Upper lobe of right lung (tissue), 1 donor: ENCODE measurements around the gene DMKN. TPM values are rescaled to one million over a fixed set of nuclear protein-coding genes. Genes with fewer than 3 reads are reported as not detected.

Source experiments
- ATAC-seq: fragments of 200-7000 bp; cut with Tn5 transposase; one replicate; pipeline ENCODE4 v1.9.1; 2020; ENCODE audit warnings: mild to moderate bottlenecking, moderate library complexity
- DNase-seq: peaks from one replicate; pipeline ENCODE4 v3.0.0-alpha.2; 2020
- H3K27ac ChIP-seq: fragments of 200-600 bp; one replicate; pipeline ENCODE4 v1.8.0; 2022
- H3K27me3 ChIP-seq: fragments of 200-600 bp; one replicate; pipeline ENCODE4 v1.8.0; 2022; ENCODE audit warnings: mild to moderate bottlenecking
- H3K36me3 ChIP-seq: fragments of 200-600 bp; one replicate; pipeline ENCODE4 v1.8.0; 2022
- H3K4me1 ChIP-seq: fragments of 200-600 bp; one replicate; pipeline ENCODE4 v1.8.0; 2022
- H3K4me3 ChIP-seq: fragments of 200-600 bp; one replicate; pipeline ENCODE4 v1.8.0; 2022; ENCODE audit warnings: mild to moderate bottlenecking
- H3K9me3 ChIP-seq: fragments of 200-600 bp; one replicate; pipeline ENCODE4 v1.8.0; 2022
- intact Hi-C: fragments of 100-400 bp; cut with DNase I; formaldehyde crosslinking; loops from one replicate; pipeline ENCODE4 v1.11.0; 2022
- total RNA-seq: library from RNA; stranded (reverse); fragmentation: NEBNext Ultra II Directional; extraction: Animal tissue kit (Norgen Biotek cat#: 25700); gene quantifications from one replicate; pipeline ENCODE4 v1.2.1, GENCODE V29; 2021
- TF ChIP-seq, protein P1 (sequence below): fragments of 200-600 bp; IDR thresholded peaks from one replicate; pipeline ENCODE4 v1.8.0; 2022; ENCODE audit warnings: antibody characterized with exemption
- donor health status: DM: no; HTN: yes; CAD: no; lungs with severe emphysema.

DMKN gene
- total RNA-seq, 1 donor from 2014 or later = 79.8 TPM

DNA sequence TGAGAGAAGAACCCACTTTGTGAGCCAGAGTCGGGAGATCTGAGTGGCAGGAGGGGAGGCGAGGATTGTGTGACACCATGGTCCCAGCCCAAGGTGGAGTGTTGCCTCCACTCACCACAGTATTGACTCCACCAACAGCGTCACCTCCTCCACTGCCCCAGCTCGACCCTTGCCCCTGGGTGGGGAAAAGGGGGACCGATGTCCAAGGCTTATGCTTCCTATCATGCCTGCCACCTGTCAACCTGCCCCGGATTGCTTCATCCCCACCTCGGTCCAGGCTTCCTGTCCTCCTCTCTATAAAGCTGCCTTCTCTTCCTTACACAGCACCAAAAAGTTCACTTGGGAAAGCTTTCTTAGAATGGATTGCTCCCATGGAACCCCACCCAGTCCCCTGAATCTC is 7.4 kb downstream of the DMKN start:
- H3K27me3 ChIP-seq = peaks cover 5% of the 10 kb centered on the region
- H3K4me3 ChIP-seq = no peak overlapping the region
- no peak for ATAC-seq
- H3K4me1 ChIP-seq = no peaks in the 10 kb centered on the region
- intact Hi-C loops = no loop called here
- no peaks in the 10 kb centered on the region for H3K36me3 ChIP-seq
- TF ChIP-seq, protein P1, sequence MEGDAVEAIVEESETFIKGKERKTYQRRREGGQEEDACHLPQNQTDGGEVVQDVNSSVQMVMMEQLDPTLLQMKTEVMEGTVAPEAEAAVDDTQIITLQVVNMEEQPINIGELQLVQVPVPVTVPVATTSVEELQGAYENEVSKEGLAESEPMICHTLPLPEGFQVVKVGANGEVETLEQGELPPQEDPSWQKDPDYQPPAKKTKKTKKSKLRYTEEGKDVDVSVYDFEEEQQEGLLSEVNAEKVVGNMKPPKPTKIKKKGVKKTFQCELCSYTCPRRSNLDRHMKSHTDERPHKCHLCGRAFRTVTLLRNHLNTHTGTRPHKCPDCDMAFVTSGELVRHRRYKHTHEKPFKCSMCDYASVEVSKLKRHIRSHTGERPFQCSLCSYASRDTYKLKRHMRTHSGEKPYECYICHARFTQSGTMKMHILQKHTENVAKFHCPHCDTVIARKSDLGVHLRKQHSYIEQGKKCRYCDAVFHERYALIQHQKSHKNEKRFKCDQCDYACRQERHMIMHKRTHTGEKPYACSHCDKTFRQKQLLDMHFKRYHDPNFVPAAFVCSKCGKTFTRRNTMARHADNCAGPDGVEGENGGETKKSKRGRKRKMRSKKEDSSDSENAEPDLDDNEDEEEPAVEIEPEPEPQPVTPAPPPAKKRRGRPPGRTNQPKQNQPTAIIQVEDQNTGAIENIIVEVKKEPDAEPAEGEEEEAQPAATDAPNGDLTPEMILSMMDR = no peak
- DNase-seq = no peak
- H3K9me3 ChIP-seq = no peaks in the 10 kb centered on the region
- no peak overlapping the region for H3K27ac ChIP-seq

DNA sequence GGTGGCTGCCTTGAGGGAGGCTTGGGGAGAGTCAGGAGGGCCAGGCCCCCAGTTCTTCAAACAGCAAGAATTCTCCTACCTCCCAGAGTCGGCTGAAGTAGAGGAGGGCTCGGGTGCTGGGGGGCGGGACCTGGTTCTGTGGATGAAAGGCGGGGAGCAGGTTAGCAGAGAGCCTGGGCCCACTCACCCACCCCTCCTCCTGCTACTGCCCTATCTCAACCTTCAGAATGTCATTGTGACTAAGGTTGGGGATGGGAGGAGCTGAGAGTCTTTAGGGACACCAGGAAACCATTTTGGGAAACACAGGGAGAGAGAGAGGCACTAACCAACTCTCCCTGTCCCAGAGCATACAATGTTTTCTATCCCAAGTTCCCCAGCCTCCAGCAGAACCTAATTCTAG is 10.7 kb downstream of the DMKN start:
- DNase-seq (no peak), ATAC-seq (no peak)
- H3K27ac ChIP-seq = no peak overlapping the region
- H3K36me3 ChIP-seq = no peaks in the 10 kb centered on the region
- no peaks in the 10 kb centered on the region for H3K9me3 ChIP-seq
- intact Hi-C loops = no loop called here
- H3K27me3 ChIP-seq = no peaks in the 10 kb centered on the region
- H3K4me1 ChIP-seq = no peaks in the 10 kb centered on the region
- TF ChIP-seq, protein P1 = no peak
- no peak overlapping the region for H3K4me3 ChIP-seq

DNA sequence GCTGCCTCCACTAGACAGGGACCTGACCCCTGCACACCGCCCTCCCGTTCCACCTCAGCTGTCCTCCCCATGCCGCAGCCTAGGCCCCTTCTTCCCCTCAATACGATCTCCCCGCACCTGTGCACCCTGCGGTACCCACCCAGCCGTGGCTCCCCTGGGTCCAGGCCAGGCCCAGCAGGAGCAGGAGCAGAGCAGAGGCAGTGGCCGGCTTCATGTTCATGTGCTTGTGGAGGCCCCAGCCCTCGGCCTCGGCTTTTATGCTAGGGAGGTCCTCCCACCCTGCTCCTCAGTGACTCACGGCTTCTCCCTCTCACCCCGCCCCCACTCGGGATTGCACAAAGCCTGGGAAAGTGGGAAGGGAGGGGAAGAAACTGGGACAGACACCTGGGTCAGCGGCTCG is 11.8 kb downstream of the DMKN start:
- no peak for ATAC-seq
- Histone ChIP-seq H3K27ac (no peak overlapping the region), H3K4me1 (no peaks in the 10 kb centered on the region), H3K36me3 (no peaks in the 10 kb centered on the region), H3K27me3 (no peaks in the 10 kb centered on the region), H3K4me3 (no peak overlapping the region), H3K9me3 (no peaks in the 10 kb centered on the region)
- no peak for DNase-seq
- intact Hi-C loops = no loop called here
- TF ChIP-seq, protein P1 = no peak

DNA sequence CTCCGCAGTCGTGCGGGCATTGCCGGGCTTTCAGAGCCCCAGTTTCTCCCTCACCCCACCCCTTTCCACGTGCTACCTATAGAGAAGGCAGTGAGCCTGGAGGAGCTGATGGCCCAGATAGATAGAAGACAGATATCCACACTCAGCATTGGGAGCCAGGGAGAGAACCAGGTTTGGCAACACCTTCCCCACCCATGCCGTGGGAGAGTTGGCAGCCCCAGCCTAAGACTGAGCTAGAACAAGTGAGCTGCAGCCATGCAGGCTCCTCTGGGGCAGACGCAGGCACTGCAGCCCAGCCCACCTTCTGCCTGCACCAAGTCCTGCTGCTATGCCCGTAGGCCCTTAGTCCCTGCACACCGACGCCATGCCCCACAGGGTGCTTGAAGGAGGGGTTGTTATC is 12.8 kb downstream of the DMKN start:
- ATAC-seq = no peak
- TF ChIP-seq, protein P1 = no peak
- DNase-seq = no peak
- H3K27me3 ChIP-seq = no peaks in the 10 kb centered on the region
- no peak overlapping the region for H3K4me3 ChIP-seq
- H3K4me1 ChIP-seq = no peaks in the 10 kb centered on the region
- no peaks in the 10 kb centered on the region for H3K36me3 ChIP-seq
- no peaks in the 10 kb centered on the region for H3K9me3 ChIP-seq
- intact Hi-C loops = no loop called here
- H3K27ac ChIP-seq = no peak overlapping the region

DNA sequence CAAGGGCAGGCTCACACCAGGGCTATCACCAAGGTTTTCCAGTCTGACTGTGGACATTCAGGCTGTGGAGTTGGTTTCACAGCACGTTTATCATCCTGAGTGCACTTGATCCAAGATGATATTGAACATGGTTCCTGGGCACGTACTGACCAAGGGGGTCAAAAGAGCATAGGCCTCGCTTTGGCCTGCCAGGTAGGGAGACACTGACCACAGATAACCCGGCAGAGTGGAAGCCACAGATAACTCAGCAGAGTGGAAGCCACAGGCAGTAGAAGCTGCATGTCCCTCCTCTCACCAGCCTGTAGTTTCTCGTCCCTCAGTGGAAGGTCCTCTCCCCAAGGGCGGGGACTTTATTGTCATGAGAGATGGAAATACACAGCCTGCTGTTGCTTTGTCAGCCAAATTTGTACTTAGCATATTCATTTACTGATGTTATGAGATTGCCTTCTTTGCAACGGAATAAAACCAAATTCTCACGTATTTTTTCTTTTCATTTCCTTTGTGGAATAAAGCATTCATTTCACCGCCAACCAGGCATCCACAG is 14.4 kb downstream of the DMKN start:
- H3K4me1 ChIP-seq = peaks cover 3% of the 10 kb centered on the region
- DNase-seq (no peak), ATAC-seq (no peak)
- H3K36me3 ChIP-seq = no peaks in the 10 kb centered on the region
- H3K4me3 ChIP-seq = no peak overlapping the region
- H3K9me3 ChIP-seq = no peaks in the 10 kb centered on the region
- no peaks in the 10 kb centered on the region for H3K27me3 ChIP-seq
- no peak overlapping the region for H3K27ac ChIP-seq
- TF ChIP-seq, protein P1 = no peak
- intact Hi-C loops = loop anchor here (10.0 kb wide), 1 partner anchor 144 kb away; the partner anchor contains the start of gene FFAR3

DNA sequence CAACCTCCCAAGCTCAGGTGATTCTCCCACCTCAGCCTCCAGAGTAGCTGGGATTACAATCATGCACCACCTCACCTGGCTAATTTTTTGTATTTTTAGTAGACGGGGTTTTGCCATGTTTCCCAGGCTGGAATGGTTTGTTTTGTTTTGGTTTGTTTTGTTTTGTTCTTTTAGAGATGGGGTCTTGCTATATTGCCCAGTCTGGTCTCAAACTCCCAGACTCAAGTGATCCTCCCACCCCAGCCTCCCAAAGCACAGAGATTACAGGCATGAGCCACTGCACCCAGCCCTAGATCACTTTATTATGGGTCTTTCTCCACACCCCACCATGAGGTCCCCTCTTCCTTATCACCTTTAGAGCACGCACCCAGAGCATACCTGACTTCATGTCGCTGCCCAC is 15.2 kb downstream of the DMKN start:
- ATAC-seq = no peak
- Histone ChIP-seq H3K4me1 (peaks cover 3% of the 10 kb centered on the region), H3K36me3 (no peaks in the 10 kb centered on the region), H3K27ac (no peak overlapping the region), H3K4me3 (no peak overlapping the region), H3K27me3 (no peaks in the 10 kb centered on the region), H3K9me3 (no peaks in the 10 kb centered on the region)
- TF ChIP-seq, protein P1 = no peak
- intact Hi-C loops = loop anchor here (10.0 kb wide), 1 partner anchor 143 kb away; the partner anchor contains the start of gene FFAR3
- DNase-seq = no peak
